Chondrocyte (in vitro differentiated cells): ENCODE results near the gene RXYLT1. TPM values are rescaled to one million over a fixed set of nuclear protein-coding genes. Genes with fewer than 3 reads are reported as not detected.
A peak's percentile ranks its signal among the peaks of the same experiment; 100 is the strongest.
"Not testable (repeated sequence)": the region's sequence is repeated elsewhere in the genome, so short reads cannot be mapped to it uniquely, and the experiment has no call there.

Experiments used
- DNase-seq: peaks from one replicate; pipeline ENCODE4 v3.0.0; 2021; ENCODE audit warnings: mixed read lengths, low spot score
- H3K27ac Mint-ChIP-seq: one replicate; pipeline ENCODE4 v1.8.0; 2021; ENCODE audit warnings: mild to moderate bottlenecking, moderate library complexity, mixed read lengths; ENCODE audit not compliant: unreplicated experiment
- H3K27me3 Mint-ChIP-seq: 2 replicates; pipeline ENCODE4 v1.8.0; 2021; ENCODE audit warnings: low read depth, mixed read lengths
- H3K36me3 Mint-ChIP-seq: 2 replicates; pipeline ENCODE4 v1.8.0; 2021; ENCODE audit warnings: low read depth, mixed read lengths
- H3K4me1 Mint-ChIP-seq: 2 replicates; pipeline ENCODE4 v1.8.0; 2021; ENCODE audit warnings: low read depth, mild to moderate bottlenecking, mixed read lengths
- H3K4me3 Mint-ChIP-seq: one replicate; pipeline ENCODE4 v1.8.0; 2021; ENCODE audit warnings: mild to moderate bottlenecking, moderate library complexity, mixed read lengths; ENCODE audit not compliant: unreplicated experiment
- H3K9me3 Mint-ChIP-seq: 2 replicates; pipeline ENCODE4 v1.8.0; 2021; ENCODE audit warnings: low read depth, mixed read lengths
- long read RNA-seq: library from polyadenylated mRNA; stranded (forward); transcript quantifications from one replicate; pipeline ENCODE4 v2.0.0, GENCODE V29; 2021
- total RNA-seq: library from RNA; stranded (reverse); gene quantifications from 3 replicates; pipeline ENCODE4 v1.2.1, GENCODE V29; 2021
- TF ChIP-seq, protein P1 (sequence below): fragments of 200-600 bp; sonication (generic); IDR thresholded peaks from 2 replicates; pipeline ENCODE4 v1.5.0; 2021; ENCODE audit warnings: antibody characterized with exemption, mild to moderate bottlenecking, moderate library complexity

Gene RXYLT1
- 14.4 to 18.5 TPM (median 14.8 TPM) in 3 replicates for total RNA-seq
- long read RNA-seq, full-length matches to known transcripts: 49 of 57 reads
- long read RNA-seq, partial matches to known transcripts: 4 of 57 reads
- long read RNA-seq, other reads (novel, unspliced or antisense): 4 of 57 reads

GRCh38 chr12:63779498-63780481 is at the start of gene RXYLT1:
Gene RXYLT1, plus strand, starts transcription at chr12:63779909. Its CDS starts 52 bp downstream, at chr12:63779961.
- Mint-ChIP-seq H3K4me3 (peak within 1 kb of the TSS; percentile 97), H3K4me1 (peaks cover 17% of the 10 kb centered on the region), H3K36me3 (peaks cover 4% of the 10 kb centered on the region), H3K9me3 (no peaks in the 10 kb centered on the region), H3K27ac (peak within 1 kb of the TSS; percentile 93), H3K27me3 (no peaks in the 10 kb centered on the region)
- TF ChIP-seq, protein P1, sequence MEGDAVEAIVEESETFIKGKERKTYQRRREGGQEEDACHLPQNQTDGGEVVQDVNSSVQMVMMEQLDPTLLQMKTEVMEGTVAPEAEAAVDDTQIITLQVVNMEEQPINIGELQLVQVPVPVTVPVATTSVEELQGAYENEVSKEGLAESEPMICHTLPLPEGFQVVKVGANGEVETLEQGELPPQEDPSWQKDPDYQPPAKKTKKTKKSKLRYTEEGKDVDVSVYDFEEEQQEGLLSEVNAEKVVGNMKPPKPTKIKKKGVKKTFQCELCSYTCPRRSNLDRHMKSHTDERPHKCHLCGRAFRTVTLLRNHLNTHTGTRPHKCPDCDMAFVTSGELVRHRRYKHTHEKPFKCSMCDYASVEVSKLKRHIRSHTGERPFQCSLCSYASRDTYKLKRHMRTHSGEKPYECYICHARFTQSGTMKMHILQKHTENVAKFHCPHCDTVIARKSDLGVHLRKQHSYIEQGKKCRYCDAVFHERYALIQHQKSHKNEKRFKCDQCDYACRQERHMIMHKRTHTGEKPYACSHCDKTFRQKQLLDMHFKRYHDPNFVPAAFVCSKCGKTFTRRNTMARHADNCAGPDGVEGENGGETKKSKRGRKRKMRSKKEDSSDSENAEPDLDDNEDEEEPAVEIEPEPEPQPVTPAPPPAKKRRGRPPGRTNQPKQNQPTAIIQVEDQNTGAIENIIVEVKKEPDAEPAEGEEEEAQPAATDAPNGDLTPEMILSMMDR: peak; percentile 40
- DNase-seq: peak; percentile 95

- not testable (repeated sequence) for H3K9me3 Mint-ChIP-seq, H3K4me3 Mint-ChIP-seq, DNase-seq, H3K27me3 Mint-ChIP-seq, H3K36me3 Mint-ChIP-seq
- Mint-ChIP-seq H3K27ac (peak overlapping the region; percentile 89), H3K4me1 (peaks cover 23% of the 10 kb centered on the region)
These were observed 46.9 kb upstream of the RXYLT1 start for GRCh38 chr12:63732779-63733178.

DNA sequence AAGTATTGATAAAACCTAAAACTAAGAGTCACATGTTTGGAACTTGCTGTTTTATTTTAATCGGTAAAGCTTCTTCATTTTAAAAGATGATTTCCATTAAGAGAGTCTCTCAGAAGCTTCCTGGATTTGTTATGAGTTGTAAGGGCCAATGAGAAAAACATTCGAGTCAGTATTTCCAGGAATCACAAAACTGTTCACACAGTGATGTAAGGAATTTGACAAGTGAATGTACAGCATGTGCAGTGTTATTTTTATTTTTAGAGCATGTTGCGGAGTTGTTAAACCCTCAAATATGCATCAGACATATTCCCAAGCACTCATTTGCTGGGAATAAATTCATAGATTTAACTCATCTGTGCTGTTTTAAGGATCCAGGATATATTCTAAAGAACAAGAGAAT is 46.1 kb upstream of the RXYLT1 start:
- not testable (repeated sequence) for H3K36me3 Mint-ChIP-seq, H3K9me3 Mint-ChIP-seq, H3K4me3 Mint-ChIP-seq, DNase-seq, H3K27me3 Mint-ChIP-seq
- peak overlapping the region; percentile 89 for H3K27ac Mint-ChIP-seq
- peaks cover 23% of the 10 kb centered on the region for H3K4me1 Mint-ChIP-seq

DNA sequence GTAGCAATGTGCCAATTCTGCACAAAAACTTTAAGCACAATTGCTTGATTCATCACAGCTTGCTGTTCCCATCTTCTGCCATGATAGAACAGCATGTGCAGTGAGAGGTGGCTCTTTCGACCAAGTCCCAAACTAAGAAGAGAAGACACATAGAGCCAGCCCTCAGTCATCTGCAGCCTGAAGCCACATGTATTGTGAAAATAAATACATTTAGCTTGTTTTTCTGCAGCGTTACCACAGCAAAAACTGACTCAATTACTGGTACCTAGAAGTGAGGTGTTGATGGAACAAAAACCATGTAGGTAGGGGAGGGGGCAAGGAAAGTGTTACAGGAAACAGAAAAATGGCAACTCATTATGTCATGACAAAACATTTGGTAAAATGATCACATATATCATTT is 39.2 kb upstream of the RXYLT1 start:
- H3K9me3 Mint-ChIP-seq, H3K36me3 Mint-ChIP-seq, H3K4me3 Mint-ChIP-seq, DNase-seq, H3K27me3 Mint-ChIP-seq, H3K27ac Mint-ChIP-seq: not testable (repeated sequence)
- peaks cover 31% of the 10 kb centered on the region for H3K4me1 Mint-ChIP-seq

DNA sequence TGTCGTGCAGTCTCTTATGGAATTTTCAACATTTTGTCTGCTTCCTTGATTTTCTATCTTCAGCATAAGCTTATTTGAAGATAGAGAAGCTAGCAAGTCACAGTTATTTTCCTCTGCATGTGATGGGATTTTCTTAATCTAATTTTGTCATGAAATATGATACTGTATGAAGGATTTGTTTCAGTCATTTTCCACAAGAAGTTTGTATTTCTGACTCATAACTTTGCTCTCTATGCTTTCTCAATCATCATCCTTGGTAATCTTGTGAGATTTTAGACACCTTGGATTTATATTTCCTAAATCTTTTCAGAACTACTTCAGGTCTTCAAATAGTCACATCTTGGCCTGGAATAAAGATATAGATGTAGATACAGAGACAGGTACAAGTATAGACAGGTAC is 38.3 kb upstream of the RXYLT1 start:
- H3K4me3 Mint-ChIP-seq, DNase-seq, H3K9me3 Mint-ChIP-seq, H3K36me3 Mint-ChIP-seq, H3K27me3 Mint-ChIP-seq: not testable (repeated sequence)
- Mint-ChIP-seq H3K27ac (peak overlapping the region; percentile 69), H3K4me1 (peaks cover 31% of the 10 kb centered on the region)

GRCh38 chr12:63744110-63744509 is 35.6 kb upstream of the RXYLT1 start:
- not testable (repeated sequence) for DNase-seq, H3K9me3 Mint-ChIP-seq, H3K36me3 Mint-ChIP-seq, H3K4me3 Mint-ChIP-seq, H3K27me3 Mint-ChIP-seq
- Mint-ChIP-seq H3K27ac (peak overlapping the region; percentile 45), H3K4me1 (peaks cover 31% of the 10 kb centered on the region)

DNA sequence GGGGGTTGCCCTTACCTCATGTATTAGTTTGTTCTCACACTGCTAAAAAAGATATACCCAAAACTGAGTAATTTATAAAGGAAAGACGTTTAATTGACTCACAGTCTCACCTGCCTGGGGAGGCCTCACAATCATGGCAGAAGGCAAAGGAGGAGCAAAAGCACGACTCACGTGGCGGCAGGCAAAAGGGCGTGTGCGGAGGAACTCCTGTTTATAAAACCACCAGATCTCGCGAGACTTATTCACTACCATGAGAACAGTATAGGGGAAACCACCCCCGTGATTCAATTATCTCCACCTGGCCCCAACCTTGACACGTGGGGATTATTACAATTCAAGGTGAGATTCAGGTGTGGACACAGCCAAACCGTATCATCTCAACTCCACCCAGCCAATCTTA is 33.2 kb upstream of the RXYLT1 start:
- H3K27ac Mint-ChIP-seq, DNase-seq, H3K27me3 Mint-ChIP-seq, H3K36me3 Mint-ChIP-seq, H3K4me3 Mint-ChIP-seq, H3K9me3 Mint-ChIP-seq: not testable (repeated sequence)
- H3K4me1 Mint-ChIP-seq: peaks cover 26% of the 10 kb centered on the region

GRCh38 chr12:63747136-63747535 is 32.6 kb upstream of the RXYLT1 start:
- peaks cover 19% of the 10 kb centered on the region for H3K4me1 Mint-ChIP-seq
- not testable (repeated sequence) for H3K36me3 Mint-ChIP-seq, H3K27me3 Mint-ChIP-seq, DNase-seq, H3K9me3 Mint-ChIP-seq, H3K27ac Mint-ChIP-seq, H3K4me3 Mint-ChIP-seq
